GM21576 (cell line): ENCODE measurements around the gene GRM2.

Experiments
- ATAC-seq: cut with Tn5 transposase; IDR thresholded peaks from one replicate; pipeline ENCODE4 v1.9.1; 2021; ENCODE audit warnings: mild to moderate bottlenecking, moderate library complexity; ENCODE audit not compliant: unreplicated experiment

GRM2 gene

GRCh38 chr3:51703761-51704510 is 2.9 kb upstream of the GRM2 start:
- ATAC-seq, result no peak

GRCh38 chr3:51704511-51704950 is 2.3 kb upstream of the GRM2 start:
- ATAC-seq, result no peak

- ATAC-seq, result no peak
Measured at GRCh38 chr3:51705276-51706020, 1.4 kb upstream of the GRM2 start.

DNA sequence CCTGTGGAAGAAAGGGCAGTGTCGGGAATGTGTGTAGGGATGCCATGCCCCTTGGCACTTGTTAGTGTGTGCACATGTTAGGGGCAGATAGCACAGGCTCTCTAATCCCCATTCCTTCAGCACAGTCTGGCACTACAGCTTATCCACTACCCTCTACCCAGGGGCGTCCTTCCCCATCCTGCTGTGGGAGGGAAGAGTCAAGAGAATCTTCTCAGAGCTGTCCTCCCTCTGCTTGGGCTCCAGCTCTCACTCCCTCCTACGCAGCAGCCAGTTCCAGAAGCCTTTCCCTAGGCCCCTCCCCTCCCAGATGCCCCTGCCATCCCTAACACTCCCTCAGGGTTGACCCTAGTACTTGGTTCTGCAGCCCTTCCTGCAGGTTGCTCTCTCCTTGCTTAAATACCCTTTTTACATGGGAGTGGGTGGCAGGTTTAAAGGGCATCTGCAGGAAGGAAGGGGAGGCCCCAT is 815 bp upstream of the GRM2 start:
- ATAC-seq, result no peak

- no peak for ATAC-seq
Measured at GRCh38 chr3:51708216-51708845, 1.5 kb downstream of the GRM2 start.

GRCh38 chr3:51709004-51709420 is 2.1 kb downstream of the GRM2 start:
- no peak for ATAC-seq

- no peak for ATAC-seq
Measured at GRCh38 chr3:51709675-51710074, 2.8 kb downstream of the GRM2 start.

DNA sequence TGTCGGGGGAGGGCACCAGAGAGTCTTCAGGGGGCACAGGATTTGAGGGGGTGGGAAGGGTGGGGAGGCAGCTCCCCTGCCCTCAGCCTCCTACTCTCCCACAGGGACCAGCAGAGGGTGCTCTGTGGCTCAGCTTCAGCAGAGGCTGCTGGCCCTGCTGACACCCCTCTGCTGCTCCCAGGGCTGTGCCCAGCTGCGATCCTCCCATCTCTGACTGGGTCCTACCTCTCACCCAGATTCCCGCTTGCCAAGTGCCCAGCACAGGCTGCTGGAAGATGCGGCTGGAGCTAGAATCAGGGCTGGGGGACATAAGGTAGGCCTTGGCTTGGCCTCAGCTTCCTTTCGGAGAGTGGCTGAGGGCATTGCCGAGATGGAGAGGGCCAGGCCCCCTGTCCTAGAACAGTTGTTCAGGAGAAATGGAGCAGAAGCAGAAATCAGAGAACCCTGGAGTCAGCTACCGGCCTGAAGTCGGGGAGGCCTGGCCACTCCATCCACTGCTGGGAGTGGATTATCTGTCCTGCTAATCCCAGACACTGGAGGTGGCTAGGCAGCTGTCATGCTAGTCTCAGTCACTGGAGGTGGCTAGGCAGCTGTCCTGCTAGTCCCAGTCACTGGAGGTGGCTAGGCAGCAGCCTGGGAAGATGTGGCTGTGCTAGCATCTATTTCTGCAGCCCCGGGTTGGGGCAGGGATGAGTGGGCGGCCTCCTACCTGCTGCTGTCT is 3.9 kb downstream of the GRM2 start:
- no peak for ATAC-seq

- ATAC-seq, result no peak
Measured at GRCh38 chr3:51711352-51712037, 4.6 kb downstream of the GRM2 start.

GRCh38 chr3:51712038-51712420 is 5.2 kb downstream of the GRM2 start:
- ATAC-seq, result no peak

DNA sequence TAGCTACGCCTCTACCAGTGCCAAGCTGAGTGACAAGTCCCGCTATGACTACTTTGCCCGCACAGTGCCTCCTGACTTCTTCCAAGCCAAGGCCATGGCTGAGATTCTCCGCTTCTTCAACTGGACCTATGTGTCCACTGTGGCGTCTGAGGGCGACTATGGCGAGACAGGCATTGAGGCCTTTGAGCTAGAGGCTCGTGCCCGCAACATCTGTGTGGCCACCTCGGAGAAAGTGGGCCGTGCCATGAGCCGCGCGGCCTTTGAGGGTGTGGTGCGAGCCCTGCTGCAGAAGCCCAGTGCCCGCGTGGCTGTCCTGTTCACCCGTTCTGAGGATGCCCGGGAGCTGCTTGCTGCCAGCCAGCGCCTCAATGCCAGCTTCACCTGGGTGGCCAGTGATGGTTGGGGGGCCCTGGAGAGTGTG is 5.7 kb downstream of the GRM2 start:
- no peak for ATAC-seq

GRCh38 chr3:51712963-51713362 is 6.1 kb downstream of the GRM2 start:
- ATAC-seq, result no peak

- no peak for ATAC-seq
Measured at GRCh38 chr3:51715231-51715976, 8.5 kb downstream of the GRM2 start.

DNA sequence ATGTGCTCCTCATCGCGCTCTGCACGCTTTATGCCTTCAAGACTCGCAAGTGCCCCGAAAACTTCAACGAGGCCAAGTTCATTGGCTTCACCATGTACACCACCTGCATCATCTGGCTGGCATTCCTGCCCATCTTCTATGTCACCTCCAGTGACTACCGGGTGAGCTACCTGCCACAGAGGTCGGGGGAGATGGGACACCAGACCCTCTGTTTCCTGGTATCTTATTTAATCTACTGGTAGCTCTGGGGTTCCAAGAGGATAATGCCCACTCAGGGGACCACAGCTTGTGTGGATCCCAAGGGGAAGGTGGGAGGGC is 9.1 kb downstream of the GRM2 start:
- no peak for ATAC-seq

GRCh38 chr3:51716805-51717204 is 9.9 kb downstream of the GRM2 start:
- ATAC-seq, result no peak

- ATAC-seq, result no peak
Measured at GRCh38 chr3:51717446-51717845, 10.6 kb downstream of the GRM2 start.

DNA sequence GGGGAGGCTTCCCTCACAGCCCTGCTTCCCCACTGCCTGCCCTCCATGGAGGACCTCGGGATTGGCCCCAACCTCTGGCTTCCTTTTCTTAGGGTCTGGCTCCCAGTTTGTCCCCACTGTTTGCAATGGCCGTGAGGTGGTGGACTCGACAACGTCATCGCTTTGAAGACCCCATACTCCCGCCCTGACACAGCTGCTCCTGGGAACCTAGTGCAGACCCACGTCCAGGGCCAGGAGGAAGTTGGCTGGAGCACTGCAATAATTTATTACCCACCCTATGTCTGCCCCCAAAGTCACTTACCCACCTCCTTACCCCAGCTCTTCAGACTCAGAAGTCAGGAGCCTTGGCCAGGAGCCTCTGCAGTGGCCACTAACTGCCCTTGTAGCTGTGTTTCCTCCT is 11.1 kb downstream of the GRM2 start:
- ATAC-seq, result no peak

GRCh38 chr3:51718547-51719409 is 11.9 kb downstream of the GRM2 start:
- ATAC-seq, result no peak

DNA sequence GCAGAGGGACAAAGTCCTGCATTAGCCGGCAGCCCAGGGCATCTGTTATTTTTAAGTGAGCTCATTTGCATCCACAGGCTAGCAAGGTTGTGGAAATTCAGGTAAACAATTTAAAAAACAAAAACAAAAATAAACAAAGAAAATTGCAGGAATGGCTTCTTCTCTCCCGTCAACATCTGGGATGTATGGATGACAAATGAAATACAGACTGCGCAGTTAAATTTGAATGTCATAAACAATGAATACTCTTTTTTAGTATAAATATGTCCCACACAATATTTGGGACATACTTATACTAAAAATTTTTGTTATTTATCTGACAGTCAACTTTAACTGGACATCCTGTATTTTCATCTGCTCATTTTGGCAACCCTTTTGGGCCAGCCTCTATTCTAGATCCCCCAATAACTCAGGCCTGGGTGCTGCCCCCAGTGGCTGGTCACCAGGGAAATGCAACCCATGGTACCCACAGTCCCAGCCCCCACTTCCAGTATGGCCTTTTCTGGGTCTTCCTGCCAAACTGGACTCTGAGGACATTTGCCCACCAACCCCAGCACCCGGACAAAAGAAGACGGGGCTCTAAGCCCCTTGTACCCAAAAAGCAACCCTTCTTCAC is 12.7 kb downstream of the GRM2 start:
- no peak for ATAC-seq
